CD4-positive, alpha-beta T cell (primary cell): ENCODE measurements around the gene FNIP2. TPM values are rescaled to one million over a fixed set of nuclear protein-coding genes. Genes with fewer than 3 reads are reported as not detected.
A peak's percentile ranks its signal among the peaks of the same experiment; 100 is the strongest.

ENCODE experiments used
- ATAC-seq: fragments of 200-7000 bp; cut with Tn5 transposase; one replicate; pipeline ENCODE4 v1.10.0; 2022; ENCODE audit warnings: mild to moderate bottlenecking; ENCODE audit not compliant: poor library complexity
- CTCF ChIA-PET: fragments of 350-600 bp; sonication (Branson Sonifier 250); formaldehyde crosslinking; loops from one replicate; lab custom pipeline; 2021; ENCODE audit warnings: antibody characterized with exemption, inconsistent platforms; lab: Charles Lee
- POLR2A ChIA-PET: fragments of 350-600 bp; sonication (Branson Sonifier 250); formaldehyde crosslinking; loops from one replicate; lab custom pipeline; 2021; ENCODE audit warnings: antibody characterized with exemption, inconsistent platforms; lab: Charles Lee
- DNase-seq, 14 experiments: peaks; one replicate each; pipeline ENCODE4 v3.0.0-alpha.2; 2013 to 2020; ENCODE audit warnings: mixed read lengths in 2 of 14
- H3K27ac ChIP-seq, 2 donors: one replicate each; pipeline versions ENCODE4 v1.5.1 to v1.7.0; 2013; ENCODE audit warnings: low read length in 2 of 2, low read depth in 1 of 2, mild to moderate bottlenecking in 1 of 2
- H3K27me3 ChIP-seq, 2 experiments: 1 replicate in 1 of 2; 2 replicates in 1 of 2; pipeline versions ENCODE4 v1.6.1 to v1.7.0; 2013; ENCODE audit warnings: low read length in 2 of 2, control low read depth in 1 of 2, mild to moderate bottlenecking in 1 of 2, moderate library complexity in 1 of 2; ENCODE audit not compliant: insufficient read depth in 2 of 2, control insufficient read depth in 1 of 2
- H3K36me3 ChIP-seq: one replicate; pipeline ENCODE4 v1.6.1; 2013; ENCODE audit warnings: low read length, control low read depth; ENCODE audit not compliant: insufficient read depth
- H3K4me1 ChIP-seq: one replicate; pipeline ENCODE4 v1.6.1; 2013; ENCODE audit warnings: low read length, control low read depth; ENCODE audit not compliant: insufficient read depth
- H3K4me3 ChIP-seq: one replicate; pipeline ENCODE4 v1.5.1; 2013; ENCODE audit warnings: mild to moderate bottlenecking, low read length, moderate library complexity
- H3K9me3 ChIP-seq, 2 experiments: 1 replicate in 1 of 2; 2 replicates in 1 of 2; pipeline versions ENCODE4 v1.6.1 to v1.7.0; 2013; ENCODE audit warnings: low read length in 2 of 2, mild to moderate bottlenecking in 2 of 2, control low read depth in 1 of 2, moderate library complexity in 1 of 2; ENCODE audit not compliant: control insufficient read depth in 1 of 2, insufficient read depth in 1 of 2
- H3K27ac Mint-ChIP-seq: one replicate; pipeline ENCODE4 v1.8.0; 2020; ENCODE audit warnings: mixed read lengths
- H3K27me3 Mint-ChIP-seq: one replicate; pipeline ENCODE4 v1.8.0; 2021; ENCODE audit warnings: mixed read lengths
- H3K36me3 Mint-ChIP-seq: one replicate; pipeline ENCODE4 v1.8.0; 2021; ENCODE audit warnings: low read depth, mixed read lengths
- H3K4me1 Mint-ChIP-seq: one replicate; pipeline ENCODE4 v1.8.0; 2021; ENCODE audit warnings: low read depth, mixed read lengths
- H3K4me3 Mint-ChIP-seq: one replicate; pipeline ENCODE4 v1.8.0; 2020; ENCODE audit warnings: mild to moderate bottlenecking, mixed read lengths
- H3K9me3 Mint-ChIP-seq: one replicate; pipeline ENCODE4 v1.8.0; 2020; ENCODE audit warnings: mixed read lengths
- CTCF ChIP-seq: fragments of 200-600 bp; IDR thresholded peaks from one replicate; pipeline ENCODE4 v1.8.0; 2022; ENCODE audit warnings: antibody characterized with exemption, mild to moderate bottlenecking
- intact Hi-C, 2 experiments: fragments of 100-400 bp; cut with DNase I in 1 of 2; cut with micrococcal nuclease in 1 of 2; formaldehyde crosslinking; loops; one replicate each; pipeline versions ENCODE4 v1.15.1 to v1.9.0; 2023 to 2025; cut with DNase I, micrococcal nuclease
- total RNA-seq, 174 experiments: library from RNA in 2 of 174; stranded (reverse) in 2 of 174; gene quantifications; one replicate each; pipeline ENCODE4 v1.2.3 and lab custom pipeline; 2021 to 2026

Gene FNIP2
- total RNA-seq, 2 experiments from 2014 or later, result 7.5 to 7.7 TPM

- DNase-seq (no peak), ATAC-seq (no peak)
- Histone ChIP-seq H3K27me3 (no peaks in the 10 kb centered on the region), H3K36me3 (no peaks in the 10 kb centered on the region), H3K4me3 (no peak overlapping the region), H3K4me1 (peaks cover 10% of the 10 kb centered on the region), H3K27ac (no peak overlapping the region), H3K9me3 (no peaks in the 10 kb centered on the region)
- TF ChIP-seq CTCF, result no peak
- POLR2A ChIA-PET, result no interaction called here
- peaks cover 51% of the 10 kb centered on the region for H3K4me1 Mint-ChIP-seq
- intact Hi-C loops, result loop anchor here in 1 of 2 experiments (2.0 to 5.0 kb wide), 2 partner anchors 101 to 331 kb away; partner anchors contain the start of genes C4orf46 and RAPGEF2
- H3K36me3 Mint-ChIP-seq, result peaks cover 4% of the 10 kb centered on the region
- CTCF ChIA-PET, result no interaction called here
- peak overlapping the region; percentile 56 for H3K27ac Mint-ChIP-seq
- H3K9me3 Mint-ChIP-seq, result no peaks in the 10 kb centered on the region
- H3K4me3 Mint-ChIP-seq, result peak overlapping the region; percentile 72
- no peaks in the 10 kb centered on the region for H3K27me3 Mint-ChIP-seq
These were observed 3.0 kb downstream of the FNIP2 start for GRCh38 chr4:158771776-158772175.

DNA sequence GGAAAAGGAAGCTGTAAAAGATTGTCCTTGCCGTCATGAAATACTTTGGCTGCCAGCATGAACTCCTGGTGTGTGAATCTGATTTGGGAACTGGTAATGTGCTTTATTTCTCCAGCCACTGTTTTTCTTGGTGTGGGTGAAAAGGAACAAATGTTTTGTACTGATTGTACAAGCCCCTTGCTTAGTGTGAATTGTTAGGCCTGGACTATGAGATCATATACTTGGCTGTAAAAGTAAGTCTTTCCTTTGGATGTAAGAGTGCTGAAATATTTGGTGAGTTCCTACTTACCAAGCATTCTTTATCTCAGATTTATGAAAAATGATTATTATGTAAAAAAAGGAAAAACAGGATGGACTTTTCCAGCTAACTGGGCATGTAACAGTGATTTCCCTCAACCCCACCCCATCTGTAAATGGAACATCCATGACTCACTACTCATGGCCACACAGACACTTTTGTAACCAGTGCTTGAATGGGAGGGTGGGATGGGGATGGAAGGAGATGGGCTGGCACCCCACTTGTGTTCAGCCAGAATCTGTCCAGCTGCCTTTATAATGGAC, 6.3 kb downstream of the FNIP2 start:
- Mint-ChIP-seq H3K27ac (no peak overlapping the region), H3K27me3 (no peaks in the 10 kb centered on the region), H3K4me1 (peaks cover 44% of the 10 kb centered on the region), H3K4me3 (no peak overlapping the region), H3K36me3 (no peaks in the 10 kb centered on the region), H3K9me3 (no peaks in the 10 kb centered on the region)
- ChIA-PET CTCF (no interaction called here), POLR2A (no interaction called here)
- DNase-seq (no peak), ATAC-seq (no peak)
- H3K36me3 ChIP-seq, result no peaks in the 10 kb centered on the region
- peaks cover 6% of the 10 kb centered on the region for H3K4me1 ChIP-seq
- H3K9me3 ChIP-seq, result no peaks in the 10 kb centered on the region
- no peak overlapping the region for H3K4me3 ChIP-seq
- no peak overlapping the region for H3K27ac ChIP-seq
- H3K27me3 ChIP-seq, result no peaks in the 10 kb centered on the region
- no peak for TF ChIP-seq CTCF
- intact Hi-C loops, result no loop called here

DNA sequence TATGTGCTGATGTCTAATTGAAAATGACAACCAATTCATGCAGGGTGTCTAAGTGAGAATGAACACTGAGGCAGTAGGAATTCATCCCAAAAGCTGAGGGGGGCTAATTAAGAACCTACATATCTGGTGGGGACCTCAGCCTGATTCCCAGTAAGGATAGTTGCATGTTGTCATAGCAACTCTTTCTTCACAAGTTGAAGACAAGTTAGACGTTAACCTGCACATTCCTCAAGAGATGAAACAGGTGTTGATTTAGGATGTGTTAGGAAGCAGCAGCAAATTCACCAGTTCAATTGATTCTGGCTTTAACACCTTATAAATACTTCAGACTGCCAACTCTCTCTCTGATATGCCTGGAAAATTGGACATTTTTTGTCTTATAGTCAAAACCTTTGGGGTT, 7.3 kb downstream of the FNIP2 start:
- DNase-seq (no peak), ATAC-seq (no peak)
- H3K4me1 ChIP-seq, result peaks cover 6% of the 10 kb centered on the region
- no peaks in the 10 kb centered on the region for H3K9me3 Mint-ChIP-seq
- ChIA-PET POLR2A (no interaction called here), CTCF (no interaction called here)
- H3K27ac ChIP-seq, result no peak overlapping the region
- H3K27me3 ChIP-seq, result no peaks in the 10 kb centered on the region
- H3K36me3 Mint-ChIP-seq, result no peaks in the 10 kb centered on the region
- no peak overlapping the region for H3K4me3 ChIP-seq
- H3K4me3 Mint-ChIP-seq, result no peak overlapping the region
- H3K36me3 ChIP-seq, result no peaks in the 10 kb centered on the region
- no peak overlapping the region for H3K27ac Mint-ChIP-seq
- no peaks in the 10 kb centered on the region for H3K9me3 ChIP-seq
- peaks cover 34% of the 10 kb centered on the region for H3K4me1 Mint-ChIP-seq
- TF ChIP-seq CTCF, result no peak
- no peaks in the 10 kb centered on the region for H3K27me3 Mint-ChIP-seq
- intact Hi-C loops, result no loop called here
